ACC112 (cell line): ENCODE data around the gene PTBP3.
A peak's percentile ranks its signal among the peaks of the same experiment; 100 is the strongest.

ENCODE experiments used
- H2AFZ ChIP-seq: fragments of 200-600 bp; sonication (generic); one replicate; pipeline ENCODE4 v1.6.0; 2017; ENCODE audit warnings: antibody characterized with exemption, low read length; ENCODE audit not compliant: unreplicated experiment
- H3K27ac ChIP-seq: fragments of 200-600 bp; sonication (generic); 2 replicates; pipeline ENCODE4 v1.5.1; 2014; ENCODE audit warnings: low read depth, mild to moderate bottlenecking, antibody characterized with exemption, low read length, moderate library complexity
- H3K27me3 ChIP-seq: fragments of 200-600 bp; sonication (generic); 2 replicates; pipeline ENCODE4 v1.6.1; 2014; ENCODE audit warnings: mild to moderate bottlenecking, antibody characterized with exemption, low read length, moderate library complexity, mixed read lengths; ENCODE audit not compliant: insufficient read depth
- H3K36me3 ChIP-seq: fragments of 200-600 bp; sonication (generic); 2 replicates; pipeline ENCODE4 v1.6.1; 2016; ENCODE audit warnings: mild to moderate bottlenecking, antibody characterized with exemption, low read length, moderate library complexity, mixed read lengths; ENCODE audit not compliant: insufficient read depth
- H3K4me1 ChIP-seq: fragments of 200-600 bp; sonication (generic); one replicate; pipeline ENCODE4 v1.6.1; 2016; ENCODE audit warnings: low read length, mixed read lengths; ENCODE audit not compliant: insufficient read depth, unreplicated experiment, control insufficient read depth
- H3K4me3 ChIP-seq: fragments of 200-600 bp; sonication (generic); 2 replicates; pipeline ENCODE4 v1.5.1; 2014; ENCODE audit warnings: mild to moderate bottlenecking, low read depth, low read length
- H3K79me2 ChIP-seq: fragments of 200-600 bp; sonication (generic); one replicate; pipeline ENCODE4 v1.6.0; 2016; ENCODE audit warnings: low read length; ENCODE audit not compliant: control insufficient read depth, unreplicated experiment, insufficient read depth

The PTBP3 gene

DNA sequence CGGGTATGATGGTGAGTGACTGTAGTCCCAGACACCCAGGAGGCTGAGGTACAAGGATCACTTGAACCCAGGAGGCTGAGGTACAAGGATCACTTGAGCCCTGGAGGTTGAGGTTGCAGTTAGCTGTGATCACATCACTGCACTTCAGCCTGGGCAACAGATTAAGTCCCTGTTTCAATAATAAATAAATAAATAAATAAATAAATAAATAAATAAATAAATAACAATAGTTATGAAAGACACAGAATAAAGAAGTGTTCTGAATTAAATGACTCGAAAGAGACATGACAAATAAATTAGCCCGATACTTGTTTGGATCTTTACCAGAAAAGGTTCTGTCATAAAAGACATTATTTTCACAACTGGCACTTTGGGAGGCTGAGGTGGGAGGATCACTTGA is 86.3 kb downstream of the PTBP3 start:
- peaks cover 35% of the 10 kb centered on the region for H3K4me1 ChIP-seq
- peaks cover 14% of the 10 kb centered on the region for H3K79me2 ChIP-seq
- H3K27ac ChIP-seq: no peak overlapping the region
- H3K4me3 ChIP-seq: no peak overlapping the region
- no peak overlapping the region for H2AFZ ChIP-seq
- H3K36me3 ChIP-seq: peaks cover 3% of the 10 kb centered on the region
- H3K27me3 ChIP-seq: no peaks in the 10 kb centered on the region

DNA sequence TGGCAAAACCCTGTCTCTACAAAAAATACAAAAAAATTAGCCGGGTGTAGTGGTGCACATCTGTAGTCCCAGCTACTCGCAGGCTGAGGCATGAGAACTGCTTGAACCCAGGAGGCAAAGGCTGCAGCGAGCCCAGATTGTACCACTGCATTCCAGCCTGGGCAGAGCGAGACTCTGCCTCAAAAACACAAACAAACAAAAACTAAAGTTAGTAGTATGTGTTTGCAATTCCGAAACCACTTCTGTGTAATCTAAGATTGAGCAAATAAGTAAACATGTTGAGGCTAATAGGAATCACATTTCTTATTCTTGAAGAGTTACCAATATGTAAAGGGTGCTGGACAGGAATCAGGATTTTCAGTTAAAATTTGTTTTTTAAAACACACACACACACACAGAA is 88.3 kb downstream of the PTBP3 start:
- Histone ChIP-seq H3K79me2 (peaks cover 12% of the 10 kb centered on the region), H3K27ac (no peak overlapping the region), H2AFZ (no peak overlapping the region), H3K4me1 (peaks cover 24% of the 10 kb centered on the region), H3K27me3 (no peaks in the 10 kb centered on the region), H3K4me3 (no peak overlapping the region), H3K36me3 (no peaks in the 10 kb centered on the region; the same call in none of the 2 replicates)

DNA sequence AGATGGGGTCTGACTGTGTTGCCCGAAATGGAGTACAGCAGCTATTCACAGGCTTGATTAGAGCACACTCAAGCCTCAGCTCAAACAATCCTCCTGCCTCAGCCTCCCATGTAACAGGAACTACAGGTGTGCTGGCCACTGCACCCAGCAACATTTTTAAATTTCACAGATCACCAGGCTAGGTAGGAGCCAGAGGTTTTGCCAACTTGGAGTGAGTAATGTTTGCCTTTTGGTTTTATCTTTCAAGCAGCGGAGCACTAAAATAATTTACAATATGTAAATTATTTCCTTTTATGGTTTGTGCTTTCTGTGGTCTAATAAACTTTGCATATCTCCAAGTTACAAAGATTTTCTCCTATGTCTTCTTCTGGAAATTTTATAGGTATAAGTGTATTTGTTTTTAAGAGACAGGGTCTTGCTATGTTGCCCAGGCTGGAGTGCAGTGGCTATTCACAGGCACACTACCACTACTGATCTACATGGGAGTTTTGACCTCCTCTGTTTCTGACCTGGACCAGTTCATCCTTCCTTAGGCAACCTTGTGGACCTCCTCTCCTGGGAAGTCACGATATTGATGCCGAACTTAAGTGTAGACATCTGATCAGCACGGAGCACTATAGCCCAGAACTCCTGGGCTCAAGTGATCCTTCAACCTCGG is 91.1 kb downstream of the PTBP3 start:
- no peak overlapping the region for H2AFZ ChIP-seq
- no peak overlapping the region for H3K4me3 ChIP-seq
- H3K79me2 ChIP-seq: peaks cover 12% of the 10 kb centered on the region
- H3K36me3 ChIP-seq: no peaks in the 10 kb centered on the region; the same call in none of the 2 replicates
- peaks cover 5% of the 10 kb centered on the region for H3K4me1 ChIP-seq
- H3K27me3 ChIP-seq: no peaks in the 10 kb centered on the region
- H3K27ac ChIP-seq: no peak overlapping the region

DNA sequence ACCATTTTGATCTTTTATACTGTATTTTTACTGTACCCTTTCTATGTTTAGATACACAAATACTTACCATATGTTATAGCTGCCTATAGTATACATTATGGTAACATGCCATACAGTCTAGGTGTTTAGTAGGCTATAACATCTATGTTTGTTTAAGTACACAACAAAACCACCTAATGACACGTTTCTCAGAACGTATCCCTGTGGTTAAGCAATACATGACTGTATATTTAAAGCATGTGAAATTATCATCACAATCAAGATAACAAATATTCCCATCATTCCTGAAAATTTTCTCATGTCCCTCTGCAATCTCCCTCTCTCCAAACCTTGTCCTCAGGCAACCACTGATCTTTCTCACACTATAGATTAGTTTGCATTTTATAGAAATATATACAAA is 91.9 kb downstream of the PTBP3 start:
- no peak overlapping the region for H2AFZ ChIP-seq
- peaks cover 7% of the 10 kb centered on the region for H3K79me2 ChIP-seq
- no peak overlapping the region for H3K4me3 ChIP-seq
- H3K27me3 ChIP-seq: no peaks in the 10 kb centered on the region
- H3K4me1 ChIP-seq: peaks cover 5% of the 10 kb centered on the region
- no peak overlapping the region for H3K27ac ChIP-seq
- no peaks in the 10 kb centered on the region; the same call in none of the 2 replicates for H3K36me3 ChIP-seq

DNA sequence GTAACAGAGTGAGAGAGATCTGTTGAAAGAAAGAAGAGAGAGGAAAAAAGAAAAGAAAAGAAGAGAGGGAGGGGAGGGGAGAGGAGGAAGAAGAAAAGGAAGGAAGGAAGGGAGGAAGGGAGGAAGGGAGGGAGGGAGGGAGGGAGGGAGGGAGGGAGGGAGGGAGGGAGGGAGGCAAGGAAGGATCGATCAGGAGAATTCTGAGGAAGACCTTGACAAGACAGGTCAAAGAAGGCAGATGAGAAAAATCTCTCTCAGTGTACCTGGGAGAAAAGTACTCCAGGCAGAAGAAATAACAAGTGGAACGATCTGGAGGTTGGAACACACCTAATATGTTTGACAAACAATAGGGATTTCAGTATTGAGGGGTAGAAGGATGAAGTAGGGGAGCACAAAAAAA is 93.7 kb downstream of the PTBP3 start:
- H2AFZ ChIP-seq: no peak overlapping the region
- no peak overlapping the region for H3K27ac ChIP-seq
- peaks cover 14% of the 10 kb centered on the region for H3K79me2 ChIP-seq

DNA sequence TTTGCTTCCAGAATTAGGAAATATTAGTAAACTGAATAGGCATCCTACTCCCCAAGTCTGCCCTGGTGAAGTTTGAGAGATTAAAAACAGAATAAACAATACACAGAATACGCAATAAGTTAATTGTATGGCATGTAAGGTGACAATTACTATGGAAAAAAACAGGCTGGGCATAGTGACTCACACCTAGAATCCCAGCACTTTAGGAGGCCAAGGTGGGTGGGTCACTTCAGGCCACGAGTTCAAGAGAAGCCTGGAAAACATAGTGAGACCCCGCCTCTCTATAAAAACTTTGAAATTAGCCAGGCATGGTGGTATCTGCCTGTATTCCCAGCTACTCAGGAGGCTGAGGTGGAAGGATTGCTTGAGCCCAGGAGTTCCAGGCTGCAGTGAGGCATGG is 94.1 kb downstream of the PTBP3 start:
- Histone ChIP-seq H3K27ac (no peak overlapping the region), H3K4me3 (no peak overlapping the region), H3K79me2 (peaks cover 14% of the 10 kb centered on the region), H3K4me1 (peaks cover 15% of the 10 kb centered on the region), H3K27me3 (no peaks in the 10 kb centered on the region), H2AFZ (no peak overlapping the region), H3K36me3 (no peaks in the 10 kb centered on the region; the same call in none of the 2 replicates)

More for the DNA sequence above, 93.7 kb downstream of the PTBP3 start:
- Histone ChIP-seq H3K36me3 (no peaks in the 10 kb centered on the region; the same call in none of the 2 replicates), H3K27me3 (no peaks in the 10 kb centered on the region), H3K4me3 (no peak overlapping the region), H3K4me1 (peaks cover 11% of the 10 kb centered on the region)

DNA sequence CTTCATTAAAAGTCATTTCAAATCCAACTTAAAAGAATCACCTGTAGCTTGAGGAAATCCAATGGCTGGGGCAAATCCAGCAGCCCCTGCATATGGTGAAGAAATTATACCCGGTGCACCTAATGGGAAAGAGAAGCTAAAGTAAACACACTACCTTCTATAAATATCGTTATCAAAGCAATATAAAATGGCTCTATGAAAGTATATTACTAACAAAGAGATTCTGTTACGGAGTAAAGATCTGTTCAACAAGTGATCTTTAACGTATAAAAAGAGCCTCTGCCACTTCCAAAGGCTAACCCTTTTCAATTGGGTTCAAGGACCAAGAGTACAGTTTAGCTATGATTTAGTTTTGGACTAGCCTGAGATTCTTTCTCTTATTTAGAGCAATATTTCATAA is 98.6 kb downstream of the PTBP3 start:
- Histone ChIP-seq H2AFZ (no peak overlapping the region), H3K4me3 (no peak overlapping the region), H3K79me2 (peaks cover 14% of the 10 kb centered on the region), H3K27ac (peak overlapping the region; percentile 76; the same call in 1 of the 2 replicates), H3K4me1 (peaks cover 22% of the 10 kb centered on the region), H3K27me3 (no peaks in the 10 kb centered on the region), H3K36me3 (no peaks in the 10 kb centered on the region; the same call in none of the 2 replicates)

DNA sequence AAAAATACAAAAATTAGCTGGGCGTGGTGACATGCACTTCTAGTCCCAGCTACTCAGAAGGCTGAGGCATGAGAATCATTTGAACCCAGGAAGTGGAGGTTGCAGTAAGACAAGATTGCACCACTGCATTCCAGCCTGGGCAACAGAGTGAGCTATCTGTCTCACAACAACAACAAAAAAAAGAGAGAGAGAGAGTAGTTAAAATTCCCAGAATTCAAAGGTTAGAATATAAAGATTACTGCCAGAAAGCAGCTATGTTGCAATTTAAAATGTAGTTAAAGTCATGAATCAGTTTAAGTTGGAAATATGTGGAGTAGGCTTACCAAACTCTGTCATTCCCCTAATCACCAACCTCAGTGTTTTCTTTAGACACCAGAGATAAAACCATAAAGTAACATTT is 99.7 kb downstream of the PTBP3 start:
- peak overlapping the region; percentile 80 for H3K27ac ChIP-seq
- H3K27me3 ChIP-seq: no peaks in the 10 kb centered on the region
- H3K36me3 ChIP-seq: no peaks in the 10 kb centered on the region; the same call in none of the 2 replicates
- peaks cover 14% of the 10 kb centered on the region for H3K79me2 ChIP-seq
- peaks cover 17% of the 10 kb centered on the region for H3K4me1 ChIP-seq
- no peak overlapping the region for H3K4me3 ChIP-seq
- H2AFZ ChIP-seq: no peak overlapping the region

DNA sequence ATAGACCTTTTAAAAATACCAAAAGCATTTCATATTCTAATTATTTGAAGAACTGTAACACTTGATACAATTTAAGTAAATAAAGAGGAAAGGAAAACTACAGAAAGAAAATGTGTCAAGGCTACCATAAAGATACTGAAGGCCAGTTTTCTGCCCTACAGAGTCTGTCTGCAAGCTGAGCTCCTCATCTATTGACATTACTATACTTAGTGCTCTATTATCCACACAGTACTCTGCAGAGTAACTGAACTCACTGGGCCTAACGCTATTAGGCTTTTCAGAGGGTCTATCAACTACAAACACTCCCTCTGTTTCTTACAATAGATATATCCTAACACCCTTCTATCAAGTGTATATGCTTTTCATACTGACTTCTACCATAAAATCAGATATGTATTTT is 101.2 kb downstream of the PTBP3 start:
- H3K27me3 ChIP-seq: no peaks in the 10 kb centered on the region
- H3K36me3 ChIP-seq: peaks cover 8% of the 10 kb centered on the region
- peaks cover 10% of the 10 kb centered on the region for H3K79me2 ChIP-seq
- no peak overlapping the region for H3K27ac ChIP-seq
- H3K4me3 ChIP-seq: no peak overlapping the region
- peaks cover 17% of the 10 kb centered on the region for H3K4me1 ChIP-seq
- no peak overlapping the region for H2AFZ ChIP-seq

DNA sequence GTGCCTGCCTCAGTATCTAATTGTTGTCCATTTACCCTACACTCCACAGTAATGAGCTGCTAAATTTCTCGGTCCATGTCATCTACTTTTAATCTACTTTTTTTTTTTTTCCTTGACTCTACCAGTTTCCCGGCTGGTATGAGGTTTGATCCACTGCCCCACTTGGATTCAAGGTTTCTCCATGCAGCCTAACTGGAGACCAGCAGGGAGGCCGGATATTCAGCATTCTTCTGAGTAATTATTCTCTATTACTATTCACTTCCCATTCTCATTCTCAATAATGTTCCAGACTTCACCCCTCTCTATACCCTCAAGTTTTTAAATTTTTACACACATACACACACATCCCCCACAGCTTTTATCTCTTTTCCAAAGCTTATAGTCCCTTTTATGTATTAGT is 107.3 kb downstream of the PTBP3 start:
- no peak overlapping the region for H3K27ac ChIP-seq

More for the DNA sequence above, 107.3 kb downstream of the PTBP3 start:
- H3K36me3 ChIP-seq: peaks cover 25% of the 10 kb centered on the region; the same call in 1 of the 2 replicates
- H3K27me3 ChIP-seq: no peaks in the 10 kb centered on the region
- H2AFZ ChIP-seq: no peak overlapping the region
- H3K4me3 ChIP-seq: no peak overlapping the region
- peaks cover 17% of the 10 kb centered on the region for H3K4me1 ChIP-seq
- no peaks in the 10 kb centered on the region for H3K79me2 ChIP-seq
